Stimulated activated CD8-positive, alpha-beta memory T cell treated with anti-CD3 and anti-CD28 coated beads, Interleukin-4, amount 100 ng/mL, for 1 hour (primary cell): ENCODE measurements around the gene DIP2C.

Experiments used
- DNase-seq, 2 donors: peaks; one replicate each; pipeline ENCODE4 v3.0.0-alpha.2; 2020; ENCODE audit warnings: low read depth in 2 of 2, low spot score in 1 of 2

The DIP2C gene, protein sequence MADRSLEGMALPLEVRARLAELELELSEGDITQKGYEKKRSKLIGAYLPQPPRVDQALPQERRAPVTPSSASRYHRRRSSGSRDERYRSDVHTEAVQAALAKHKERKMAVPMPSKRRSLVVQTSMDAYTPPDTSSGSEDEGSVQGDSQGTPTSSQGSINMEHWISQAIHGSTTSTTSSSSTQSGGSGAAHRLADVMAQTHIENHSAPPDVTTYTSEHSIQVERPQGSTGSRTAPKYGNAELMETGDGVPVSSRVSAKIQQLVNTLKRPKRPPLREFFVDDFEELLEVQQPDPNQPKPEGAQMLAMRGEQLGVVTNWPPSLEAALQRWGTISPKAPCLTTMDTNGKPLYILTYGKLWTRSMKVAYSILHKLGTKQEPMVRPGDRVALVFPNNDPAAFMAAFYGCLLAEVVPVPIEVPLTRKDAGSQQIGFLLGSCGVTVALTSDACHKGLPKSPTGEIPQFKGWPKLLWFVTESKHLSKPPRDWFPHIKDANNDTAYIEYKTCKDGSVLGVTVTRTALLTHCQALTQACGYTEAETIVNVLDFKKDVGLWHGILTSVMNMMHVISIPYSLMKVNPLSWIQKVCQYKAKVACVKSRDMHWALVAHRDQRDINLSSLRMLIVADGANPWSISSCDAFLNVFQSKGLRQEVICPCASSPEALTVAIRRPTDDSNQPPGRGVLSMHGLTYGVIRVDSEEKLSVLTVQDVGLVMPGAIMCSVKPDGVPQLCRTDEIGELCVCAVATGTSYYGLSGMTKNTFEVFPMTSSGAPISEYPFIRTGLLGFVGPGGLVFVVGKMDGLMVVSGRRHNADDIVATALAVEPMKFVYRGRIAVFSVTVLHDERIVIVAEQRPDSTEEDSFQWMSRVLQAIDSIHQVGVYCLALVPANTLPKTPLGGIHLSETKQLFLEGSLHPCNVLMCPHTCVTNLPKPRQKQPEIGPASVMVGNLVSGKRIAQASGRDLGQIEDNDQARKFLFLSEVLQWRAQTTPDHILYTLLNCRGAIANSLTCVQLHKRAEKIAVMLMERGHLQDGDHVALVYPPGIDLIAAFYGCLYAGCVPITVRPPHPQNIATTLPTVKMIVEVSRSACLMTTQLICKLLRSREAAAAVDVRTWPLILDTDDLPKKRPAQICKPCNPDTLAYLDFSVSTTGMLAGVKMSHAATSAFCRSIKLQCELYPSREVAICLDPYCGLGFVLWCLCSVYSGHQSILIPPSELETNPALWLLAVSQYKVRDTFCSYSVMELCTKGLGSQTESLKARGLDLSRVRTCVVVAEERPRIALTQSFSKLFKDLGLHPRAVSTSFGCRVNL (N-terminal part only)

DNA sequence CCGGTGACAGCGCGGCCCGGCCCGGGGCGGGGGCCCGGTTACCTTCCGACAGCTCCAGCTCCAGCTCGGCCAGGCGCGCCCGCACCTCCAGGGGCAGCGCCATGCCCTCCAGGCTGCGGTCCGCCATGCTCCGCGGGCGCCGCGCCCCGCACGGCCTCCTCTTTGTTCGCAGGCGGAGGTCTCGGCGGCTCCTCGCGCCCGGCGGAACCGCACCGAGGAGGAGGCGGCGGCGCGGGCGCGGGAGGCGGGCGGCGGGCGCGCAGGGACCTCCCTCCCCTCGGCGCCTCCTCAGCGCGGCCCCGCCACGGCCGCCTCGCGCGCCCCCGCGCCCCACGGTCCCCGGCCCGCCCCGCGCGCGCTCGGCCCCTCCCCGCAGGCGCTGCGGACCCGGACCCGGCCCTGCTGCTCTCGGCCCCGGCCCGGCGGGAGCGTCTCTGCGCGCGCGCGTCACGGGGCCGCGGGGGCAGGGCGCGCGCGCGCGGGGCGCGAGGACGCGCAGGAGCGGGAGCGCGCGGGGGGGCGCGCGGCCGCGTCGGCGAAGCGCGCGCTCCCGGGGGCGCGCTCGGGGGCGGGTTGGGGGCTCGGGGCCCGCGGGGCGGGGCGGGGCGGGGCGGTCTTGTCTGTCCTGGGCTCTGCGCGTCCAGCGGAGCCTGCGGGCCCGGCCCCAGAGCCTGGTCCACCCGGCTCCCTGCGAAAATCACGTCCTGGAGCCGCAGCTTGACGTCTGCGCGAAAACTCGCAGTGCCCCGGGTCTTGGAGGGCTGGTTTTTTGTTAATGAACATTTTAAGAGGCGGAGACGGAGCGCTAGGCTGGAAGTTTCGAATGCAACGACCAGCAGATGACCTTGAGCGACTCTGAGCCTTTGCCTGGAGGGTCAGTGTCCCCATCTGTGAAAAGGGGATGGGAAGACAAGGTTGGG is at the start of gene DIP2C:
Gene DIP2C, minus strand, starts transcription at position 217 of the 920 bp plus-strand sequence. Its CDS starts 90 bp downstream, at position 127.
- DNase-seq = no peak

DNA sequence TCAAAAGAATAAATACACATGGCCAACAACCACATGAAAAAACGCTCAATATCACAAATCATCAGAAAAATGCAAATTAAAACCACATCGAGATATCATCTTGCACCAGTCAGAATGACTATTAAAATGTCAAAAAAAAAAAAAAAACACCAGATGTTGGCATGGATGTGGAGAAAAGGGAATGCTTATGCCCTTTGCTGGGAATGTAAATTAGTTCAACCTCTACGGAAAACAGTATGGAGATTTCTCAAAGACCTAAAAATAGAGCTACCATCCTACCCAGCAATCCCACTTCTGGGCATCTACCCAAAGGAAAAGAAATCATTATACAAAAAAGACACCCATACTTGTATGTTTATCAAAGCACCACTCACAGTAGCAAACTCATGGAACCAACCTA is 45.0 kb upstream of the DIP2C start:
- no peak for DNase-seq

DNA sequence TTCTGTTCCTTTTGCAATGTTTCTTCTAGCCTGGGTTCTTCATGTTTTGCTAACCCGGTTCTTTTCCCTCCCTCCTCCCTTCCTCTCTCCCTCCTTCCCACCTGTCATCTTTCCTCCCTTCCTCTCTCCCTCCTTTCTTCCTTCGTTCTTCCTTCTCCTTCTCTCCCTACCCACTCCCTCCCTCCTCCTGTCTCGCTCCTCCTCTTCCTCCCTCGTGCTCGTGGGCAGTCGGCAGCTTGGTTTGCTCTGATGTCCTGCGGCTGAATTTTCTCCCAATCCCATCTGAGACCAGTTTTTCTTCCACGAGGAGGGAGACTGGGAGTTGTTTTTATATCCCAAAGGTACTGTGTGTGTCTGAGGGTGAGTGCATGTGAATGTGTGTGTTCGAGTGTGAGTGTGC is 43.6 kb upstream of the DIP2C start:
- no peak for DNase-seq

DNA sequence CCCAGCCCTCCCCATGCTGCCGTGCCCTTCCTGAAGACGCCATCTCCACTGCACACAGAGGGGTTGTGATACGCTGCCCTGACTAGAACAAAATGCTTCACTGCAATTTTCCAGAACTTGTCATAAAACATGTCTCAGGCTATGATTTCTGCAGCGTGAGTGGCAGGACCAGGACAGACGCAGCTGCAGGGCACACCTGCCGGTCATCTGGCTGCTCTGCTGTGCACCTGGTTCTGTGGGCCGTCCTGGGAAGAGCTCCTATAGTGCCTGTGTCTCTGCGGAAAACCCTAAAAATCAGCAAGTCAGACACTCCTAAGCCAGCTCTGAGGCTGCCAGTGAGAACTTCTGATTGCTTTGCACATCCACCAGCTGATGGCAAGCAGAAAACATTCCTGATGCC is 39.7 kb upstream of the DIP2C start:
- DNase-seq = no peak

DNA sequence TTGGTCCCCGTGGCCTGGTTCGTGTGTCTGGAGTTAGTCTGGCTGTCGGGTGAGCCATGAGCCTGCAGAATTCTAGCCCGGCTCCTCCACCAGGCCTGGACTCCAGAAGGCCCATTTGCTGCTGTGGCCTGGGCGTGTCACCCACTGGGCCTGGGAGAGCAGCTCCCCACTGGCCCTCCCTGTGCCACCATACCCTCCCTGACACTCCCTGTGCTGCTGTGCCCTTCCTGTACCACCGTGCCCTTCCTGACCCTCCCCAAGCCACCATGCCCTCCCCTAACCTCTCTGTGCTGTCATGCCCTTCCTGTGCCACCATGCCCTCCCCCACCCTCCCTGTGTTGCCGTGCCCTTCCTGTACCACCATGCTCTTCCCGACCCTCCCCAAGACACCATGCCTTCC is 39.1 kb upstream of the DIP2C start:
- DNase-seq = no peak

DNA sequence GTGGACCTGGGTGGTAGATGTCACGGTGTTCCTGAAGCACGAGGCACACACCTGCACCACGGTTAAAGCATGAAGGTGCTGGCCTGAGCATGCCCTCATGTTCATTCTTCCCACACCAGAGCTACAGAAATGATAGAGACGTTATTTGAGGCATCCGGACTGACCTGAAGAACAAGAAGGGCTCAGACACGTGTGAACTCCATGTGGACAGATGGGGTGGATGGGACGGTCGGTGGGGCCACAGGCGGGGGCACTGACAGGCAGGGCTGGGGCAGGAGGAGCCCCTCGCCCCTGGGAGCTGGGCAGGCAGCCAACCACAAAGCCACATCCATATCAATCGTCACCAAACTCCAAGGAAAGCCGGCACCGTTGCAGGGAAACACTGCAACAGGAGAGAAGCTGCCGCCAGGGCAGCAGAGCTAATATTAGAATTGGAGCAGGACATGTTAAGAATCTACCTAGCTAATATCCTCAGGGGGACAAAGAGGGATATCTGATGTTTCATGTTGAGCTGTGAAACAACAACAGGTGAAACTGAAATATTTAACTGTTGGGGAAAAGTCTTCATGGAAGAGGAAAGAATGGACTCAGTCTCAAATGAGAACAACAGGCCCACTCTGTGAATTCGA is 37.8 kb upstream of the DIP2C start:
- no peak for DNase-seq

DNA sequence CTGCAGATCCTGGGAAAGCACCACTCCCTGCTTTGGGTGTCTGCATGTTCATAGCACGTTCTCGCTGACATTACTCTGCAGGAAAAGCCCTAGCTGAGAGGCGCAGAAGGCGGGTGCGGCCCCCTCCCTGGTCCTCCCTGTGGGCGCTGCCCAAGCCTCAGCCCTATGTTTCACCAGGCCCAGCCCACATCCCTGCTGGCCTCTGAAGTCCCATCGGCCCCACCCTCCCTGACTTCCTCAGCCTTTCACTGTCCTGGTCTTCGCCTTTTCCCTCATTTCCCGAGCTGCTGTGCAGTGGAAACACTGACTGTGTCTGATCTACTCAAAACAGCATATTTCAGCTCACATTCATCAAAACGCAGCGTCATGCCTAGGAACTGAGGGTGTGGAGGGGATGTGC is 36.3 kb upstream of the DIP2C start:
- no peak for DNase-seq

DNA sequence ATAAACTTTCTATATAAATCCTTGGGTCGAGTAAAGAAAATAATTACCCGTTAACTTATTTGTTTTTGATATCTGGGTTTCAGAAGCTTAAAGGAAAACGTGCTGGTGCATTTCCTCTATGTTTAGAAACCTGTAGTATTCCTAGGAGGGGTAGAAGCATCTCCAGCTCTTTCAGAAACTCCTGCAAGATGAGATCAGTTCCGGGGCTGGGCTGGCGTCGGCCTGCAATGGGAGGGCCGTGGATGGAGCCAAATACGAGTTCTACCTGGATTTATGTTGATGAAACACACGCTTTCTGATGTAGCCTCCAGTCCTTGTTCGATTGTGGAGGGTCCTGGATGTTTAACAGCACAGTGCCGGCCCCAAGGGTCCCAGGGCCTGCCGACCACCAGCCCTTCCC is 35.8 kb upstream of the DIP2C start:
- DNase-seq = no peak

DNA sequence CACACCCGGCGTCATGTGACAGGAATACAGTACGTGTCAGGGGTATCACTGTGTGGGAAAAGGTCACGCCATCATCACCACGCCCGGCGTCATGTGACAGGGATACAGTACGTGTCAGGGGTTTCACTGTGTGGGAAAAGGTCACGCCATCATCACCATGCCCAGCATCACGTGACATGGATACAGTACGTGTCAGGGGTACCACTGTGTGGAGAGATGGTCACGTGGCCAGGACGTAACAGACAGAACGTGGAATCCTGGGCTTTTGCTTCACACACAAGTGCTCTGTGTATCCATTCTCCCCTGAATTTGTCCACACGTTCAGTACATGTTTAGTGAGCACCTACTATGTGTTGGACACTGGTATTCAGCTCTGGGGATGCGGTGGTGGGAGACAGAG is 34.5 kb upstream of the DIP2C start:
- no peak for DNase-seq

DNA sequence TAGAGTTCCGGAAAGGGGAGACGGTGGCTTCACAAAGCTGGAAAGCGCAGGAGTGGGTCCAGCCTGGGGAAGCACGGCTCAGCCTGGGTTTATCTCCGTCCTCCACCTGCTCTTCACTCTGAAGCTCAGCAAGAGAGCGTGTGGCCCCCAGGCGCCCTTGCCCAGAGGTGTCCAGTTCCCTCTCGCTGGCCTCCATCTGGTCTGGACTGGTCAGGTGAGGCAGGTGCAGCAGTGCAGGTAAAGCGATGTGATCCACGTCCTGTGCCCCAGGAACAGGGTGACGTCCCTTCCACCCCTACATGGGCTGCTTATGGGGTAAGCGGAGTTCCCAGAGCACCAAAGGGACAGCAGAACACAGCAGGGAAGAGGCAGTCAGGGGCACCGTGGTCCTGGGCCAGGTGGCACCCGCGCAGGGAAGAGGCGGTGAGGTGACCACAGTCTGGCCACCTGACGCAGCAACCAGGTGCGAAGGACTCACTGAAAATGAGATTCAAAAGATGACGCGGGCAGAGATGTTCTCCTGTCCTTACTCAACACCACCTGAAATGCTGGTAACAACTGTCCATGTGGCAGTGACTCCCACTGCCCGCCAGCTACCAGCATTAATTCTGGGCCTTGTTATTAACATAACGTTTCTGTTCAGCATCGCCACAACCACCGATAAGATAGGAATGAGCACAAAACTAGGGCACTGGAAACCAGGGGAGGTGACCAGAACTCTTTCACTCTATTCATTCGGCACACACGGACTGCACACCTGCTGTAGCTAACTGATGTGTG is 33.0 kb upstream of the DIP2C start:
- no peak for DNase-seq

DNA sequence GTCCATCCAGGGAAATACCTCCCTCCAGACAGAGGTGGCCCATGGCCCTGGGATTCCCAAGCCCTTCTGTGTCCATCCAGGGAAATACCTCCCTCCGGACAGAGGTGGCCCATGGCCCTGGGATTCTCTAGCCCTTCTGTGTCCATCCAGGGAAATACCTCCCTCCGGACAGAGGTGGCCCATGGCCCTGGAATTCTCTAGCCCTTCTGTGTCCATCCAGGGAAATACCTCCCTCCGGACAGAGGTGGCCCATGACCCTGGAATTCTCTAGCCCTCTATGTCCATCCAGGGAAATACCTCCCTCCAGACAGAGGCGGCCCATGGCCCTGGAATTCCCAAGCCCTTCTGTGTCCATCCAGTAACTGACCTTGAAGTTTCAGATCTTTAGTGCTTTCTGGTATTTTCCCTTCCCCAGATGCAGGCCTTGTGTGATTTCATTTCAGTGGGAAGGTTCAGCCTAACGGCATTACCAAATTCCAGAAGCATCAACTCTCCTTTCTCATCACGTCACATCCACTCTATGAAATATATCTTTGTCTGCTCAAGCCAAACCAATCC is 28.8 kb upstream of the DIP2C start:
- DNase-seq = no peak

DNA sequence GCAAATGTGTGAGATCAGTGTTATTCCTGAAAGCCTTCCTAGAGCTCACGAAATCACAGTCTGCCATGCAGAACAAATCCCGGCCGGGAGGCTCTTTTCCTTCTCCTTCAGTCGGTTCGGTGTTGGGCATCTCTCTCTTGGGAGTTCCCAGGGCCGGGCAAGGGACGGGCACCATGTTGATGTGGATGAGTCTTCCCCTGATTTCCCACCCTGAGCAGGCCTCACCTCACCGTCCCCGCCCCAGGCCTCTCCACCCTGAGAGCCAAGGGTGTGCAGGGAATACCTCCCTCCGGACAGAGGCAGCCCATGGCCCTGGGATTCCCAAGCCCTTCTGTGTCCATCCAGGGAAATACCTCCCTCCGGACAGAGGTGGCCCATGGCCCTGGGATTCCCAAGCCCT is 28.0 kb upstream of the DIP2C start:
- no peak for DNase-seq

DNA sequence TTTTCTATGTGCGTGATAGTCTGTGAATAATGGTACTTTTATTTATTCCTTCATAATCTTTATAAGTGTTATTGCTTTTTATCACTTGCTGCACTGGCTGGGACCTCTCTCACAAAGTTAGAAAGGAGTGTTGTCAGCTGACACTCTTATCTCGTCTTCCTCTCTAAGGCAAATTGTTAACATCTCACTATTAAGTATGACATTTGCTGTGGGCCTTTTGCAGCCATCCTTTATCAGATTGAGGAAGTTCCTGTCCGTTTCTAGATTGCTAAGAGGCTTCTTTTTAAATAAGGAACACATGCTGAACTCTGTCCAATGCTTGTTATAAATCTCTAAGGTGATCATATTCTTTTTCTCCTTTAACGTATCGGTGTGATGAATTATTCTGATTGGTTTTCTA is 27.4 kb upstream of the DIP2C start:
- DNase-seq = no peak

DNA sequence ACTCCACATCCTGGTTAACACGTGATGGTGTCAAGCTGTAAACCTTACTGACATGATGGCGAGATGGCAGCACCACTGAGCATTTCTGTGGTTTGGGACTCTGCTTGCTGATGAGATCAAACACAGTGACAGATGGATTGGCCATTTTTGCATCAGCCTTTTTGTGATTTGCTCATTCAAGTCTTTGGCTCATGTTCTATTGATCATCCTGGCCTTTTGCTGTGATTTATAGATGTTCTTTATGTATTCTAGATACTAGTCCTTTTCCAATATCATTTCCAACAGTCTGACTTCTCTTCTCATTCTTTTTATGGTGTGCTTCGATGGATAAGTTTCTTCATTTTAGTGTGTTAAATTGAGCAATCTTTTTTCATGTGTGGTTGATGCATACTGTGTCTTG is 24.7 kb upstream of the DIP2C start:
- no peak for DNase-seq

DNA sequence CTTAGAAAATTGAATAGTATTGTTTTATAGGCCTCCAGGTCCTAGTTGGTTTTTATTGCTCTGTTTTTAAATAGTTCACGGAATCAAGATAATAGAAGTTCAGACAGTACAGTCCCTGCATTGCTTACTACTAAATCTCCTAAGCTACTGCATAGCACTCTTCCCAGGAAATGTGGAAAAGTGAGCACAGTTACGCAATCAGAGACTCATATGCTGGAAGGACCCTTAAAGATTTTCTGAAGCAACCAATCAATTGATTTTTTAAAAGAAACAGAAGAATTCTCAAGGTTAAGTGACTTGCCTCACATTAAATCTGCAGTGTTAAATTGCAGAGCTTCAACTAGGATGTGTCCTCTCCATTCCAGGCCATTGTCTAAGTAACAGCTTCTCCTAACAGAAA is 23.1 kb upstream of the DIP2C start:
- DNase-seq = no peak

DNA sequence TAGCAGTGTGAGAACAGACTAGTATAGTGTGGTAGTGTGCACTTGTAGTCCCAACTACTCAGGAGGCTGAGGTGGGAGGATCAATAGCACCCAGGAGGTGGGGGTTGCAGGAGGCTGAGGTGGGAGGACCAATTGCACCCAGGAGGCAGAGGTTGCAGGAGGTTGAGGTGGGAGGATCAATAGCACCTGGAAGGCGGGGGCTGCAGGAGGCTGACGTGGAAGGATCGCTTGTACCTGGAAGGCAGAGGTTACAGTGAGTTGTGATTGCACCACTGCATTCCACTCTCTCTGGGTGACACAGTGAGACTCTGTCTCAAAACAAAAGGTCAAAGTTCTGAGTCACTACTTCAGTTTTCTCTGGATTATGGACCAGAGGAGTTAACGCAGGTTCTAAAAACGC is 22.6 kb upstream of the DIP2C start:
- DNase-seq = no peak

DNA sequence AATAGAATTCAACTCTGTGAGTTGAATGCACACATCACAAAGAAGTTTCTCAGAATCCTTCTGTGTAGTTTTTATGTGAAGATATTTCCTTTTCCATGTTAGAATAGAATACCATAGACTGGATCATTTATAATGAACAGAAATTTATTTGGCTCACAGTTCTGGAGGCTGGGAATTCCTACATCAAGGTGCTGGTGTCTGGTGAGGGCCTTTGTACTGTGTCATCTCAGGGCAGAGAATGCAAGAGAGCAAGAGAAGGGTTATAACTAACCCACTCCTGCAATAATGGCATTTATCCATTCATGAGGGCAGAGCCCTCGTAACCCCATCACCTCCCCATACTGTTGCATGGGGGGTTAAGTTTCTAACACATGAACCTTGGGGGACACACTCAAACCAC is 18.4 kb upstream of the DIP2C start:
- no peak for DNase-seq

DNA sequence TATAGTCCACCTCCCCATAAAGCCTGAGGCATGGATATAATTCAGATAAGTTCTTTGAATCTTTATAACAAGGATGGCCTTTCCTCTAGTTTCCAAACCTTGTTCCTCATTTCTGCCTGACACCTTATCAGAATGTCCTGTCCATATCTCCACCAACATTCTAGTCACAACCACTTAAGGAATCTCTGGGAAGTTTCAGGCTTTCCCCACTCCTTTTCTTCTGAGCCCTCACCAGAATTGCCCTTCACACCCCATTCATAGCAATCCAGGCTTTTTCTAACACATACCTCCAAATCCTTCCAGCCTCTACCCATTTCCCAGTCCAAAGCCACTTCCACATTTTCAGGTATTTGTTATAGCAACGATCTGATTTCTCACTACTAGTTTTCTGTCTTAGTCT is 18.0 kb upstream of the DIP2C start:
- DNase-seq = no peak

DNA sequence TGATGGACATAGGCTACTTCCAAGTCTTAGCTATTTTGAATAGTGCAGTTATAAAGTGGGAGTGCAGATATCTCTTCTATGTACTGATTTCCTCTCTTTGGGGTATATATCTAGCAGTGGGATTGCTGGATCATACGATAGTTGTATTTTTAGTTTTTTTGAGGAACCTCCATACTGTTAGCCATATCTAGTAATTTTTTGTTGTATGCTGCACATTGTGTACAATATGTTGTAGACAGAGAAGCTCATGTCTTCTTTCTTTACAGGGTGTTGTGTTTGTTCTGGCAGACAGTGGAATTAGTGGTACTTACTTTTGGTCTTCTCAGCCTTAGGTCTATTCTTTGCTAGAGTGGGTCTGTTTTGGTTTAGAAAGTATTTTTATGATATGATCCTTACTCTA is 13.7 kb upstream of the DIP2C start:
- no peak for DNase-seq
